HG02571 (cell line): Measurements from ENCODE around the gene SLX4IP.

Experiments used
- ATAC-seq: cut with Tn5 transposase; IDR thresholded peaks from one replicate; pipeline ENCODE4 v1.9.1; 2021; ENCODE audit warnings: mild to moderate bottlenecking, moderate library complexity; ENCODE audit not compliant: unreplicated experiment

The SLX4IP gene

DNA sequence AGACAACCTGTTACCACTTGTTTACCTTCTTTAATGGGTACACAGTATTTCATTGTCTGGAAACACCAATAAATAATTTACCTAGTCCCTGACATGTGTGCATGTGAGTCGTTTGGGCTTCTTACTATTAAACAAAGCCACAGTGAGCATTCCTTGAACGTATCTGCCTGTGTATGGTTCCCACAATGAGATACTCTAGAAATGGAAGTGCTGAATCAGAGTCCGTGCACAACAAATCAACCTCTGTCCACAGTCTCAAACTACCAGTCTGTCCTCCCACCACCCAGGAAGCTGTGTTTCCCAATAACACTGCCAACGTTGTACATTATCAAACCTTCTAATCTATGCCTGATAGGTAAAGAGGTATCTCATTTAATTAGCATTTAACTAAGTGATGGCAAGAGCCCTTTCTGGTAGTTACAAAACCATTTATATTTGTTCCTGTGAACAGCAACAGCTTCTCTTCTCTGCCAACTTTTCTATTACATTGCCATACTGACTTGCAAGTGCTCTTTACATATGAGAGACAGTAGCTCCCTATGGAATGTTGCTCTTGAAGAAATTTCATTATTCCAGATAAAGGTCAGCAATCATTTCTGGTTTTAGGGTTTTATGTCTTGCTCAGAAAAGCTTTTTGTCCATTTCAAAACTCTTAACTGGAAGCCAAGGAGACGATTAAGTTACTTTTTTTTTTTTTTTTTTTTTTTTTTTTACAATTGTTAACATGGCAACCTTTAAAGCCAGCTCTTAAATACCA lies 223.9 kb downstream of the SLX4IP start:
- no peak for ATAC-seq

- ATAC-seq = no peak
Measured at GRCh38 chr20:10659651-10660601, 224.8 kb downstream of the SLX4IP start.

DNA sequence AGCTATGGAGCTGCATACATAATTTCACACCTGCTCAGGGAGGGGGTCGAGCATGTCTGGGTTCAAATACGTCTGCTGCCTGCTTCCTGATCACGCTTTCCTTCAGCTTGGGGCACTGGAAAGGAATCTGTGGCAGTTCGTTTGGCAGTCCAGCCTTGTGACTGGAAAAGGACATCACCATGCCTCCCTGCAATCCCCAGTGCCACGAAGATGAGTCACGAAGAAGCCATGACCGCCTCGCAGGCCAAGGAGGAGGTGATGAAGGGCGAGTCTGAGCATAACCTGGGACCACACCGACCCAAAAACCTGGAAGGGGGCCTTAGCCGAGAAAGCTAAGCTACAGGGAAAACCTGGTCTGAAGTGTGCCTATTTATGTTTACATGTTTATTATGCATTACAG lies 225.6 kb downstream of the SLX4IP start:
- no peak for ATAC-seq

- ATAC-seq = no peak
Measured at GRCh38 chr20:10661261-10661660, 226.2 kb downstream of the SLX4IP start.

DNA sequence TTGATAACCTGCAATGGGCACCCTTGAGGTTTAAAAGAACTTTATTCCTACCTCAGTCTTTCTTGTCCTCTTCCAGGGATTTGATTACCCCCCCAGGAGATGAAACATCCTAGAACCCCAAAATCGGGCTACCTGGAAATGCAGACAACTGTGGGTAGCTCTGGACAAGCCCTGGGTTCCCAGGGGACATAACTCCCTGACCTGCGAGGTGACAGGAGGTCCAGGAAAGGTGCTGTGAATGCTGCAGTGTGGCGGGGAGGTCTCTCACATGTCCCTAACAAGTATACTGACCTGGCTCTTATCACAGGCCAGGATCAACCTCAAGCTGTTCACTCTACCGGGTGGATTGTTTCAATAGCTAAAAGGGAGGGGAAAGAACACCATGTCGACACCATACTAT lies 227.0 kb downstream of the SLX4IP start:
- ATAC-seq = no peak

DNA sequence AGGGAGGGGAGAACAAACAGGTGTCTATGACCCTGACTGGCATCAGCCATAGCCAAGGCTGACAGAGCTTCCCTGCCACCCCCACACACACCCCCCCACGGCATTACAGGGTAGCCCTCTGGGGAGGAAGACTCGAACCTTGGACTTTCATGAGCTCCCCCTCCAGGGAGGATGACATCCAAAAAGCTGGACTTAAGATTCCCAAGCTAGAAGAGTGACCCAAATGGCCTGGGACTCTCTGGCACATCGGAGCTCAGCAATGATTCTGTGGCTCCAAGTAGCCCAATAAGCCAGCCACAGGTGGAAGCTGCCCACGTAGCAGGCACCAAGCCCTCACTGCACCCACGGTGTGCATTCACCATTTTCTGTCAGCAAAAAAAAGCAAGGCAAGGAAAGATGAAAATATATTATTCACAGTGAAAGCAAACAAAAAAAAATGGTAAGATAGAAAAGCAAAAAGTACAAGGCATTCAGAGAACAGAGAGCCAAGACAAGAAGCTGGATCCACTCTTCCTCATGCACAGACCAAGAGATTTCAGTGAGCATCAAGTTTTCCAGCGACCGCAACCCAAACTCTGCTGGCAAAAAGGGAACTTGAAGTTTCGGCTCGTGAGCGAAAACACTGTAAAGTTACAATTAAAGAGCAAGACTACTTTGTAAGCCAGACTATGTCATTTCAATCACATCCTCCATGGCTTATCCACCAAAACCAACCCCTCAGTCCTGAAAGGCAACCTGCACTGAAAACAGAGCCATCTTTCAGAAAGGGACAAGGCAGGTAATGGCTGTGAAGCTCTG lies 227.8 kb downstream of the SLX4IP start:
- ATAC-seq = no peak

DNA sequence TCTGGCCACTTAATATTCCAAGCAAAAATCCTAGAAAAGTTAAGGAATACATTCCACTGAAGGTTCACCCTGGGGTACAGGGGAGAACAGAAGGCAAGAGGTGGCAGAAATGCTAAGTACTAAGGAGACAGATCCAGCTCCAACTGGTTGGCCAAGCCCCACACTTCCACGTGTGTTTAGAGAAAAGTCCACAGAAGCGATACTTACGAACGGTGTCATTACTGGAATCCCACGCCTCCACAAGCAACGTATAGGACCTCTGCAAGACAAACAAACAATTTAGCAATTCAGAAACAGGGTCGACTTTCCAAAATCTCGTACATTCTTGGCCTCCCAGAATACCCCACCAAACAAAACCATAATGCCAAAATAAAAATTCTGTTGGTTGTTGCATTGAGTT lies 228.7 kb downstream of the SLX4IP start:
- ATAC-seq = no peak

DNA sequence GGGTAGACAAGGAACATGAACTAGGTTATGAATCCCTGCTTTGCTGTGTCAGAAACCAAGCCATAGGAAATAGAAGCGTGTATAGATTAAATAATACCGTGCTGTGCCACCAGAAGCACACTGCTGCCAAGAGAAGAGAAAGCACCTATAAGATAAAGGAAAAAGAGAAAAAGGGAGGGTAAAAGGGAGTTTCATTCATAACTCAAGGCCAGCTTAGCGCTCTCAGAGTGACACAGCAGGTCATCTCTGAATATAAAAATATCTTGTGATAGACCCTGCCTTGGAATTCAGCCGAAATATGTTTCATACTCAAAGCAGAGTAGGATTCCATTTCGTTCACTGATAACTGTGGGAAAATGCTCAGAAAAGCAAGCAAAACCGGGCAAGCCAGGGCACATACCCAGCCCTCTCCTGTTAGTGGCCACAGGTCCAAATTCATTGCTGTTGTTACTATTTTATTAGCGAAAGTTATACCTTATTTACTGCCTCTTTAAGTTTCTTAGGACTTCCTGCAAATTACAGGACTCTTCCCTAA lies 230.0 kb downstream of the SLX4IP start:
- ATAC-seq = no peak

- ATAC-seq = no peak
Measured at GRCh38 chr20:10665791-10666190, 230.7 kb downstream of the SLX4IP start.

GRCh38 chr20:10666221-10667076 lies 231.3 kb downstream of the SLX4IP start:
- no peak for ATAC-seq

- no peak for ATAC-seq
Measured at GRCh38 chr20:10667077-10667401, 231.9 kb downstream of the SLX4IP start.

DNA sequence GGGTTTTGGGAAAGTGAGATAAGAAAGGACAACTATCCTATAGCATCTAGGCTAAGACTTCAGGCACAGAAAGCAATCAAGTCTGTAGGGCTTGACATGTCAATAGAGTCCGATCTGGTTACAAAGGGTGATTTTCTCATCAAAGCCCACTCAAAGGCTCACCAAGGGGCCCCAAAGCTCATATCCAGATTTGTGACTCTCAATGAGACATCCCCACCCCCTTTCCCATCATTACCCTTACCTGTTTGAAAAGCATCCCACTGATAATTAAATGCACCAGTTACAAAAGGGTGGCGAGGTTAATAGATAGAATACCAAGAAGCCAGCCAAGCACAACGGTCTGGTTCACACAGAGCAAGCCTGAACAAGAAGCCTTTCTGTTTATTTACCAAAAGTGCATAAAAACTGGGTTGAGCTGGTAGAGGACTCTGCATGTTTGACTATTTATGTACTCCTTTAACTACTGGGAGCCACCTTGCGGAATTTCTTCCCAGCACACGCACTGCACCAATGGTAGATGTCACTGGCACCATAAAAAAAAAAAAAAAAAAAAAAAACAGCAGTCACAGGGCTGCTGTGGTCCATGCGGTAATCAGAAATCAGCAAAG lies 232.6 kb downstream of the SLX4IP start:
- no peak for ATAC-seq

DNA sequence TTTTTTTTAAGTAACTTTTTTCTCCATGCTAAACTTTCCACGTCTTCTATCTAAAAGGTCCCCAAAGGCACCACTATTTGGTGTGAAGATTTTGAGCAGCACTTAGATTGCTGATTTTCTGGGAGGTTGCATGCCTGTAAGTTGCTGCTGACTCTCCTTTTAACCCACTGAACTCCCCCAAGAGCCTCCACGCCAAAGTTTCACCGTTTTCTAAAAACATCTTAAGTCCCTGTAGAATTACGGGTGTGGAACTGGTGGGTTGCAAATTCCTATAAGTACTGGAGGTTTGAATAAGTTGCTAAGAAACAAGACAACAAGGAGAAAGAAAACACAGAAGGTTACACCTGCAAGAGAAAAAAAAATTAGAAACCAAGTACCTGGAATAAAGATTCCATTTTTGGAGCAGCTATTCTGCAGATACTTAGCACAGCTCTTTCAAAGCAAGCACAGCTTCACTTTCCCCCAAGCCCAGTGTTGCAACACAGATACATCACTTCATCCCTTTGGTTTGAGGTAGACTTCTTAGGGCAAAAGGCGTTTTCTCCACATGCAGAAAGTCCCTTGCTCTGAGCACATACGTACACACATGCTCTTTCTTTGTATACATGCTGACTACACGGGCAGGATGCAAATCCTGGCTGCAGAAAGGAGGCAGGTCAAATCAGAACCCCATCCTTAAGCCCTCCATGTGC lies 233.7 kb downstream of the SLX4IP start:
- no peak for ATAC-seq

DNA sequence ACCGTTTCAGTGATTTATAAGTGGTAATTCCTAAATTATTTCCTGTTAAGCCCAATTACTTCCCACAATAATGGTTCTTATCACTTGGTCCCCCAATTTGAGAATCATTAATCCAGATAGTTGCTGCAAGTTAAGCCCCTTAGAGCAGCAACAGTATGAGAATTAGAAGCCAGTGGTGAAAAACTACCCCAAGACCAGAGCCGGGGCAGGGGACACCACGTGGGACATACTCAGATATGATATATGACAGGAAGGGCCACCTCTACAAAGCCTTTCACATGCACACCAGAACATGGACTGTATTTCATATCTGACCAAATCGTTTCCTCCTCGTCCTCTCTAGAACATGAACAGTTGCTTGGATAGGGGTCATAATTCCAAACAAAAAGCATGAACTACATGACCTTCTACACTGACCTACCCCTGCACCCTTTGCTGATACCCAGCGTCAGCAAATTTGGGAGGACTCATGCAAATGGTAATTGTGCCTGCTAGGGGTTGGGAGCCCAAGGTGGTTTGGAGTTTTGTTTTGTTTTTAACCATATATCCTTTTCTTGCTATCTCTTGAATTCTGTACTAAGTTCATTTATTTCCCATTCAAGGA lies 234.8 kb downstream of the SLX4IP start:
- ATAC-seq = no peak

DNA sequence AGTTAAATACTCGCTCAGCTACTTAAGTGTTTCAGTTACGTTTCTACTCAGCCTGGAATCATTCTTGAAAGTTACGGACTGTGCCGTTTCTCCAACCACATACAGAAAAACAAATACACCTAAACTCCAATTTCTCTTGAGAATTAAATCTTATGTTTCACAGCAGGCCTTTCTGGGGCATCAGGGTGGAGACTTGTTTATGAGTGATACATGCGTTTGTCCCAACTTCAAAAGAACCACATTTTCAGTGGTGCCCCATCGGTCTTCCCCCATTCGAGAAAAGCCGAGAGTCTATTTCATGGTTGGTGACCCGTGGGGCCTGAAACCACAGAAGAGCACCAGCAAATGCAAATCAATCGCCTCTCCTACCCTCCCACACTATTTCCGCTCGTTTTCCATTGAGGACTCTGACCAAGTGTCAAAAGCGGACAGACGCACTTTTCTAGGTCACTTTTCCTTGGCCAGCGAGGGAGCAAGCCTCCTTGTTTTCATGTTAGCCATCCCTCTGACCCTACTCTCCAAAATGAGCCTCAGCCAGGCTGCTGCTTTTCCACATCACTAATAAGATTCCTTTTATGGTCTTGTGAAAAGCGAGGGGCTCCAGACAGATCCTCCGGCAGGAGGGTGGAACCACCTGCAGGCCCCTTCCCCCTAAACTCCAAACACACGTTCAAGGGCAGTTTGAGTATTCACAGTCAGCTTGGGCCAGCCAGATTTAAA lies 235.6 kb downstream of the SLX4IP start:
- ATAC-seq = peak; percentile 25

GRCh38 chr20:10671221-10671918 lies 236.3 kb downstream of the SLX4IP start:
- ATAC-seq = peak; percentile 29

DNA sequence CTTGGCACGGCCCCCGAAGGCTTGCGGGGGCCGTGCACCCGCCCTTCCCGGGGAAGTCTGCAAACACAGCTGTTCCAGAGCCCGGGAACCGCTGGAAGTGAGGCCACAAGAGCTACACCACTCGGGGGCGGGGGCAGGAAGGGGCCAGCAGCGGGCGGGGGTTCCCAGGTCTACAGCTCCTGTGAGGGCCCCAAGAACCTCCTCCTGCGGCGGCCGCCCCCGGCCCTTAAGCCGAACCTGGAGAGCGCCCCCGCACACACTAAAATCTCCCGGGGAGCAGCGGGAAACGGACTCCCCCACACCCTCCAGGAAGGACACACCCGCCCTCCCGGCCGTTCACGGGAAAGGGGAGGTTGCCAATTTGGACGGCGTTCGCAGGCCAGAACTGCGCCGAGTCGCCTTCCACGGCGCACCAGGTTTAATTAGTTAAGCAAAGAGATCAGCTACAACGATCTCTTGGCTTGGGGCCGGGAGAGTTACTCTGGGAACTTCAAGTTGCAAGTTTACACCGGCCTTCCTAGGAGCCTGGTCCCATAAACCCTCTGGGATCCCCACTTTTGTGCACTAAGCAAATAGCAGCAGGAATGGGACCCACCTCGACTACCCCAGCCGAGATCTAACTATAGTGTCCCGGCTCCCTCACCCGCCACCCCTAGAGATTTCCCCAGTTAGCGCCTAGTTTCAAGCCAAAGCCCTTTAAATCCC lies 237.0 kb downstream of the SLX4IP start:
- no peak for ATAC-seq
